Measurements from ENCODE around the gene FEM1C. TPM values are rescaled to one million over a fixed set of nuclear protein-coding genes. Genes with fewer than 3 reads are reported as not detected.

FEM1C gene
- total and polyA plus RNA-seq, 9 of the 15 experiments (the other 6 are each of a cell fraction or from before 2014, with no cell fraction given): 1.4 to 9.3 (median 4.3) TPM

GRCh38 chr5:115535479-115536035 is 9.0 kb downstream of the FEM1C start (continued):
- TF ChIP-seq ZBTB40 (IDR thresholded peaks at IDR 0.05) (no peak), ZBTB40 (CRISPR knock-in tag; IDR thresholded peaks at IDR 0.05) (no peak), ARID3A (IDR thresholded peaks at IDR 0.05; ENCODE audit: borderline replicate concordance, low read depth, low read length) (no peak), ZNF398 (CRISPR knock-in tag; IDR thresholded peaks at IDR 0.05) (no peak), JUND (IDR thresholded peaks at IDR 0.05; ENCODE audit: borderline replicate concordance, low read depth, low read length) (no peak), JUND (tag; IDR thresholded peaks at IDR 0.05; ENCODE audit: borderline replicate concordance, low read depth, low read length) (no peak)
